GM12891 (cell line): ENCODE results near the gene UBE2J2.

ENCODE experiments used
- DNase-seq: peaks from one replicate; pipeline ENCODE4 v3.0.0; 2011; ENCODE audit warnings: low spot score; ENCODE audit not compliant: insufficient read length
- FAIRE-seq: peaks from 2 replicates; lab custom pipeline; 2011; peaks lifted over from hg19 to GRCh38; lab: Jason Lieb, UNC
- PAX5 ChIP-seq: IDR thresholded peaks from 2 replicates; pipeline ENCODE4 v1.6.1; 2011; ENCODE audit warnings: low read length, moderate library complexity, mild to moderate bottlenecking; ENCODE audit not compliant: insufficient read depth, severe bottlenecking
- POLR2A ChIP-seq: IDR thresholded peaks from 2 replicates; pipeline ENCODE4 v1.6.1; 2011; ENCODE audit warnings: low read depth, low read length, control low read depth
- POLR2AphosphoS5 ChIP-seq: IDR thresholded peaks from 2 replicates; pipeline ENCODE4 v1.6.1; 2011; ENCODE audit warnings: low read depth, low read length, control low read depth
- POU2F2 ChIP-seq: IDR thresholded peaks from 2 replicates; pipeline ENCODE4 v1.6.1; 2011; ENCODE audit warnings: low read depth, mild to moderate bottlenecking, control low read depth, low read length, moderate library complexity
- SPI1 ChIP-seq: IDR thresholded peaks from 2 replicates; pipeline ENCODE4 v1.6.1; 2011; ENCODE audit warnings: low read depth, low read length, control low read depth
- TAF1 ChIP-seq: IDR thresholded peaks from 2 replicates; pipeline ENCODE4 v1.6.1; 2011; ENCODE audit warnings: low read depth, low read length, control low read depth

The UBE2J2 gene

DNA sequence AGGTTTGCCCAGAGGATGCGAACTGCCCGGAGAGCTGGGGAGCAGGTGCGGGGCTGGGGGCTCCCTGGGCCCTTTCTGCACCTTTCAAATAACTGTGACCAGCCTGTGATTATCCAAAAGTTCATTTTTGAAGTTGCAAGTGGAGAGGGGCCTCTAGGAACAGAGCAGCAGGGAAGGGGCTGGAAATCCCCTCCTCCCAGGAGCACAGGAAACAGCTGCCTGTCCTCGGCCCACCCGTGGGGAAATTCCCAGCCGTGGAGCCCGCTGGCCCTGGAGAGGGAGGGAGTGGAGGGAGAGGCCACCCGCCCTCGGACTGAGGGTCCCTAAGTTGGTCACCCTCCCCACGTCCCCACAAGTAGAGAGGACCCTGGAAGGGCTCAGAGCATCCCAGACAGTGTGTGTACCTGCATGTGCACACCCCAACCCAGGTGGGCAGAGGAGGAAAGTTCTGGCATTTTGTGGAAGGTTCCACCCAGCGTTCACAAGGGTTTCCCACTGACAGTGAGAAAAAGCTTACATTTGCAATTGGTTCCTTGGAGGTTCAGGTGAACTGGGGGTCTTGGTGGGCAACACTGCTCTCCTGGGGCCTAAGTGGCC lies 58.5 kb downstream of the UBE2J2 start:
- TF ChIP-seq POLR2AphosphoS5 (0 out of 2 replicates have a peak, but pooled peaks have one; percentile 9), SPI1 (no peak)
- DNase-seq (no peak), FAIRE-seq (no peak)

DNA sequence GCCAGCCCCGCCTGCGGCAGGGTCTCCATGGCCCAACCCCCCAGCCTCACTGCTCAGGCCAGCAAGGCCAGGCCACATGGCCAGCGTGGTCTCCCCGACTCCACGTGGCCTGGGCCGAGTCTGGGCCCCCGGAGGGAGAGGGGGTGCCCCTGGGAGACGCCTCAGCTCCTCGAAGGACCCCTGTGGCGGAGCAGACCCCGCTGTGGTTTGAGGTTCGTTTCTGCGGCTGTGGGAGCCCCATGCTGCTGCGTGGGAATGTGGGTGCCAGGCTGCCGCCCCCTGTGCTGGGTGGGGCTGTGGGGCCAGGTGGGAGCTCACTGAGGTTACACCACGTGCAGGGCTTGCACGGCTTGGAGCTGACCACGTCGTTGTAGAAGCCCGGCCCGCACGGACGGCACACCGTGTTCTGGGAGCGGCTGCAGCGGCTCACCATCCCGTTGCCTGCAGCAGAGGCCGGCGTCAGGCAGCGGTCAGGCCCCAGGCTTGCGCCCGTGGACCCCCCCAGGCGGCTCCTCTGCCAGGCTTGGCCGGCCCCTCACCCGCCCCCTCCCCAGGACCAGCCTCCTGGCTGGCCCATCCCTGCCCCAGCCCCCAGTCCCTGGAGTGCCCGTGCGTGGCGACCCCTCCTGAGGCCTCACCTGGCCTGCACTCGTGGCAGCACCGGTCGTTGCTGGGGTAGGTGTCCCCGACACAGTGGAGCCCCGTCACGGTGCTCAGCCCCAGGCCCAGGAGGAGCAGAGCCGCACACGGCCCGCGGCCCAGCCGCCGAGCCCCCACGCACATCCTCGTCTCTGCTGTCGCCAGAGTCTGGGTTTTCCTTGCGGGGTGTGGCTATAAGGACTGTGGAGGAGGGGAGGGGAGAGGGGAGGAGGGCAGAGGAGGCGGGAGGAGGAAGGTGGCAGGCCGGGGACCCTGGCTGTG lies 60.0 kb downstream of the UBE2J2 start, which contains the start of gene TNFRSF4:
TNFRSF4 (minus strand) TSS at position 809 of the 921 bp plus-strand sequence; CDS start at position 783, 26 bp downstream.
- TF ChIP-seq POLR2A (no peak), TAF1 (no peak)
- no peak for DNase-seq
- FAIRE-seq: peak; percentile 88

DNA sequence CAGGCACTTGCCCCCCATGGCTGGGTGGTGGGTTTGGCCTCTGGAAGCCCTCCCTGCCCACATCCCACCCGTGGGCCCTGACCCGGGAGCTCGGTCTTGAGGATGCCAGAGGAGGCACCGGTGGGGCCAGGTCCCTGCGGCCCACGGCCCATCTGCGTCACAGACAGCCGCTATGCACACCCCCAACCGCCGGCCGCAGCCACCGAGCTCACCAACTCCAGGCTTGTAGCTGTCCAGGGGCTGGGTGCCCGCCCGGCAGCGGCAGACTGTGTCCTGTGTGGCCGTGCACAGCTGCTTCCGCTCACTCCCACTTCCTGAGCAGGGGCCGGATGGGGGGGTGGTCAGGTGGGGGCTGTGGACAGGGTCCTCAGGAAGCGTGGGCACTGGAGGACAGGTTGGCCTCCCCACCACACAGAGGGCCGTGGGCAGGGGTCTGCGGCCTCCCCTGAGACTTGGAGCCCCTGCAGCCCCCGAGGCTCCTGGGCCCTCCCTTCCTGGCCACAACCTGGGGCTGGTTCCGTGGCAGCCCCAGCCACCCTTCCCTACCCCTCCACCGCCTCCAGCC lies 60.8 kb downstream of the UBE2J2 start:
- FAIRE-seq (no peak), DNase-seq (no peak)
- TF ChIP-seq PAX5 (no peak), POLR2A (no peak), SPI1 (peak; percentile 19; the same call in 1 of the 2 replicates)

DNA sequence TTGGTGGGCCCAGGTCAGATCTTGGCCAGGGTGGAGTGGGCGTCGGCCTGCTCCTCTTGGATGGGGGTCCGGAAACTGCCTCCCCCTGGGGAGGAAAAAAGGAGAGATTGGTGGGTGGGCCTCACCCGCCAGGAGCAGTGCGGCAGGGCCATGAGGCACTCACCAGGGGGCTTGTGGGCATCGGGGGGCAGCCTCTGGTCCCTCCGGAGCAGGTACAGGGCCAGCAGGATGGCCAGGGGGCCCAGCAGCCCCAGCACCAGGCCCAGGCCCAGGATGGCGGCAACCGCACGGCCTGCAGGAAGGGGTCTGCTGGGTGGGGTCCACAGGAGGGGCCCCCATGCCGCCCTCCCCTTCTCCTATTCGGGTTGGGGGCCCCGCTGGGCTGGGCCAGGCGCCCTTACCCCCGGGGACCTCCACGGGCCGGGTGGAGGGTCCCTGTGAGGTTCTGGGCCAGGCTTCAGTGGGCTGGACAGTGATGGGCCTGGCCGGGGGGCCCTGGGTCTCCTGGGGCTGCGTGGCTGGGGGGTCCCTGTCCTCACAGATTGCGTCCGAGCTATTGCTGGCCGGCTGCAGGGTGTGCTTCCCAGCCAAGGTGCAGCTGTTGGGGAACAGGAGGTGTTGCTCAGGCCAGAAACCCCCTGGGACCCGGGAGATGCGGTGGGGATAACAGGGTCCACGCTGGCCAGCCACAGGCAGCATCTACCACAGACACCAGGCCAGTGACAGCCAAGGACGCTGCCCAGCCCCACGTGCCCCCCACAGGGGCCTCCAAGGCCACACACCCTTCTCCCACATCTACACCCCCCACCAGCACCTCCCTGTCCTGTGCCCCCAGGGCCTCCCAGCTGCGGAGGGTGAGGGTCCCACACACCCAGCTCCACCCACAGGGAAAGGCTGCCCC lies 61.9 kb downstream of the UBE2J2 start:
- no peak for DNase-seq
- TF ChIP-seq SPI1: no peak
- FAIRE-seq: no peak

DNA sequence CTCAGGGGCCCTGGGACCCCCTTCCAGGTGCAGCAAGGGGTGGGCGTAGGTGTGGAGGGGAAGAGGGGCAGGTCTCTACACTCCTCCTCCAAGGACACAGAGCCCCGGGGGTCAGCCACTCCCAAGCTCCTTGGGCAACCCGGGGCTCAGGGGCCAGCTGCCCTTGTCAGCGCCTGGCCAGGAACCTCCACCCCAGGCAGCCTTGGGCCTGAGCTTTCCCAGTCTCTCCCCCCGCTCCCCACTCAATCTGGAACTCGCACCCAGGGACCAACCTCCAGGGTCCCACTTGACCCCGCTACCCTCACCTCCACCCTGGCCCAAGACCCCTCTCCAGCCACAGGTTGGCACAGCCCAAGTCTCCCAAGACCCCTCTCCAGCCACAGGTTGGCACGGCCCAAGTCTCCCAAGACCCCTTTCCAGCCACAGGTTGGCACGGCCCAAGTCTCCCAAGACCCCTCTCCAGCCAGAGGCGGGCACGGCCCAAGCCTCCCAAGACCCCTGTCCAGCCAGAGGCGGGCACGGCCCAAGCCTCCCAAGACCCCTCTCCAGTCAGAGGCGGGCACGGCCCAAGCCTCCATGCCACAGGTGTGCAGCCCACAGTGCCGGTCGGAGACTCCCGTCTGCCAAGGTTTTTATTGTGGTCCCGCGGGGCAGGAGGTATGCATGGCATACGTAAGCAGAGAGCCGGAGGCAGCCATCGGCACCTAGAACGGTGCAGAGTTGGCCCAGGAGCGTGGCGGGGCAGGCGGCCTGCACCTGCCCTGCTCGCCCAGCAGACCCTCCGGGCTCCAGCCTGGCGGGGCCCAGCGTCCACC lies 62.7 kb downstream of the UBE2J2 start:
- no peak for TF ChIP-seq SPI1
- no peak for TF ChIP-seq POU2F2
- no peak for TF ChIP-seq POLR2A
- TF ChIP-seq PAX5: no peak
- no peak for TF ChIP-seq POLR2AphosphoS5
- TF ChIP-seq TAF1: no peak
- FAIRE-seq (no peak), DNase-seq (no peak)

DNA sequence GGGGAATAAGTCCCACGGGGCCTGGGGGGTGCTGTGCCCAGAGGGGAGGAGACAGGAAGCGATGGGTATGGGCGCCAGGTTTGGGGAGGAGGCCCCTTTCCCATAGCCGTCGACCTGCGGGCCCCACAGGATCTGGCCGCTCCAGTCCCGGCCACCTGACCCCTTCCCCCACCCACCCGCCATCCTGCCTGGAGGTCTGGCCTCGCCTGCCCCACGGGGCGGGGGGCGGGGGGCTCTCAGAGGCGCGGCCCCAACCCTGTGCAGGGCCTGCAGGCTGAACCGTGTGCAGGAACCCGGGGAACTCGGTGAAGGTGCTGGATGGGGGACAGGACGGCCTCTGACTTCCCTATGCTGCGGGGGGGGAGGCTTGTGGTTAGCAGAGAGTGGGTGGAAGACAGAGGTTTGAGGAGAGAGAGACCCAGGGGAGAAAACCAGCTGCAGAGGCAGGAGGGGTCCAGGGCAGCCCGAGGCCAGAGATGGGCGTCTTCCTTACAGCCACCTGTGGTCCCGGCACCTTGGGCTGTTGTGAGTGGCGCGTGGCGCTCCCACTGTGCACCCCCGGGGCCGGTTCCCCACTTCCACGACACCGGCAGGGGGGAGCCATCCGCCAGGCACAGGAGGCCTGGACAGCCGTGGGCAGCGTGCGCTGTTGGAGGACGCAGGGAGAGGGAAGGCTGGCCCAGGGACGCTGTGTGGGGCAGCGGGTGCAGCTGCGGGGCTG lies 64.8 kb downstream of the UBE2J2 start:
- FAIRE-seq (peak; percentile 54), DNase-seq (no peak)
- no peak for TF ChIP-seq POLR2AphosphoS5
- TF ChIP-seq PAX5: no peak
- no peak for TF ChIP-seq POU2F2
- no peak for TF ChIP-seq POLR2A
- no peak for TF ChIP-seq TAF1
- peak; percentile 26; the same call in 1 of the 2 replicates for TF ChIP-seq SPI1

DNA sequence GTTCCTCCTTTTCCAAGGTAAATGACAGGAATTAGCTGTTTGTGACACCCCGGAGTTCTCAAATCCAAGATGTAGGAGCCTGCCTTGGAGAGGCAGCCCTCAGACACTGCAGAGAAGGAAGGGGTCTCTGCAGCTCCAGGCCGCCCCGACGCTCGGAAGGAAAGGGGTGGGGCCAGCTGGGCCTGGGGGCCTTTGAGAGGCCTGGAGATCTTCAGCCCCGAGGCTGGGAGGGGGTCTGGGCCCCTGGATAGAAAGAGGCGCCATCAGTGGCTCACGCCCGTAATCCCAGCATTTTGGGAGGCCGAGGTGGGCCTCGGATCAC lies 66.1 kb downstream of the UBE2J2 start:
- TF ChIP-seq POLR2A: no peak
- no peak for TF ChIP-seq POU2F2
- no peak for TF ChIP-seq PAX5
- TF ChIP-seq TAF1: no peak
- no peak for TF ChIP-seq POLR2AphosphoS5
- TF ChIP-seq SPI1: no peak
- FAIRE-seq: no peak

DNA sequence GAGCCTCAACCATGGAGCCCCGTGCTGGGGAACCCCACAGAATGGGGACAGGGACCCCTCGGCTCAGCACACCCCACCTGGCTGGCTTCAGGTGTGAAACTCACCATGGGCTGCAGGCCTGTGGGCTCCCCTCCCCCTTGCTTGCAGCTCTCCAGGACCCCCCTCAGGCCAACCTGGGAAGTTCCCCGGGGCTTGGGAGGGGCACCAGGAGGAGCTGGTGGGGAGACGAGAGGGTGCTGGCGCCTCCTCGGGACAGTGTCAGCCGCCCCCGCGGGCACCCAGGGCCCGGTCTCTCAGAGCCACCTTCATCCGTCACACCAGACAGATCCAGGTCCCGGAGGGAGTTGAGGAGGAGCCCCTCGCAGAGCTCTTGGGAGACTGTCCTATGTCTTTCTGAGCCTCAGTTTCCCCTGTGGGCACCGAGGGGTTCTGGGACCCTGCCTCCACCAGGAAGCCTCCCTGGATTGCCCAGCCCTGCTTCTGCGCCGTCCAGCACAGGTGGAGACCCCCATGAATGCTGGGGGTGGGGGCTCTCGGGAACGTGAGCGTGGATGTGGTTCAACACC lies 66.6 kb downstream of the UBE2J2 start:
- FAIRE-seq: no peak
- TF ChIP-seq POU2F2 (no peak), POLR2AphosphoS5 (no peak), SPI1 (no peak), PAX5 (no peak), TAF1 (no peak), POLR2A (no peak)
- DNase-seq: no peak

More for the DNA sequence above, 66.1 kb downstream of the UBE2J2 start:
- DNase-seq: no peak
